ENCODE measurements around the gene CRELD2. TPM values are rescaled to one million over a fixed set of nuclear protein-coding genes. Genes with fewer than 3 reads are reported as not detected.

CRELD2 gene
- total RNA-seq, 1 experiment from 2014 or later: 71.8 TPM

- Histone ChIP-seq H3K36me3 (no peaks in the 10 kb centered on the region), H3K4me3 (no peak overlapping the region), H3K27me3 (no peaks in the 10 kb centered on the region), H3K9me3 (no peaks in the 10 kb centered on the region)
- no peak for DNase-seq
Measured at GRCh38 chr22:49920859-49921258, 2.4 kb downstream of the CRELD2 start.

- no peaks in the 10 kb centered on the region for H3K27me3 ChIP-seq
- no peaks in the 10 kb centered on the region for H3K36me3 ChIP-seq
- no peak overlapping the region for H3K4me3 ChIP-seq
- DNase-seq: no peak
- H3K9me3 ChIP-seq: no peaks in the 10 kb centered on the region
Measured at GRCh38 chr22:49921508-49922278, 3.3 kb downstream of the CRELD2 start.

DNA sequence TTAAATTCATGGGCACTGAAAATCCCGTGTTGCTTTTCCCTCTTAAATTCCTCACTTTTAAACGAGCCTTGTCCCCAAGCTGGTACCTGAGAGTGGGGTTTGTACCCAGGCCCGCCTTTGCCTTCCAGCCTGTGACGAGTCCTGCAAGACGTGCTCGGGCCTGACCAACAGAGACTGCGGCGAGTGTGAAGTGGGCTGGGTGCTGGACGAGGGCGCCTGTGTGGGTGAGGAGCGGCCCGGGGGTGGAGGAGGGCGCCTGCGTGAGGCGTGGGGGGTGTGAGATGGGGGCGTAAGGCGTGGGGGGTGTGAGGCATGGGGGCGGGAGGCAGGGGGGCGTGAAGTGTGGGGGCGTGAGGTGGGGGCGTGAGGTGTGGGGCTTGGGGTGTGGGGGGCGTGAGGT is 4.0 kb downstream of the CRELD2 start:
- no peaks in the 10 kb centered on the region for H3K36me3 ChIP-seq
- H3K27me3 ChIP-seq: no peaks in the 10 kb centered on the region
- no peak for DNase-seq
- no peaks in the 10 kb centered on the region for H3K9me3 ChIP-seq
- no peak overlapping the region for H3K4me3 ChIP-seq

DNA sequence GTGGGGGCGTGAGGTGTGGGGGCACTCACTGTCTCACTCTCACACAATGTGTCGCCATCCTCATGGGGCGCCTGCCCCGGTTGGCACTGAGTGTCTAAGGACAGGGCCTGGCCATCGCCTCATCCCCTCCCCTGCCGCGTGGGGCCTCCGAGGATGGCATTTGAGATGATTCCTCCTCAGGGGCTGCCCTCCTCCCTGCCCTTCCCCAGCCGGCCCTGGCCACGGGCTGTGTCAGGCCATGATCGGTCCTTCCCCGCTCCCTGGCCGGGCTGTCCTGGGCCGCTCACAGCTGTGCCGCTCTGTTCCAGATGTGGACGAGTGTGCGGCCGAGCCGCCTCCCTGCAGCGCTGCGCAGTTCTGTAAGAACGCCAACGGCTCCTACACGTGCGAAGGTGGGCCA is 4.5 kb downstream of the CRELD2 start:
- H3K4me3 ChIP-seq: no peak overlapping the region
- H3K9me3 ChIP-seq: no peaks in the 10 kb centered on the region
- DNase-seq: no peak
- no peaks in the 10 kb centered on the region for H3K36me3 ChIP-seq
- H3K27me3 ChIP-seq: no peaks in the 10 kb centered on the region

DNA sequence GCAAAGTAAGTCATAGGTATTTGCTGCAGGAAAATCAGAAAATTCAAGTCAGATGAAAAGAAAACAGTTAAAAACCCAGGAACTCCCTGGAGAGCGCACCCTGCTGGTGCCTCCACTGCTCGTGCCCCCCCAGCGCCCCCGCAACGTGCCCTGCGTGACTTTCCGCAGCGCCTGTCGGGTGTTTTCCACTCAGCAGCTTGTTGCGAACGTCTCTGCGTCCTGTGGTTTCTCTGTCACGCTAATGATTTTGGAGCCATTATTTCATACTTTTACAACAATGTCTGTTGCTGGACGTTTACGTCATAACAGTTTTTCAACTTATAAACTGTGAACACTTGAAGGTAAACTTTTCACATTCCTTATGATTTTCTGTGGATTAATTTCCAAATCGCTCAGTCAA is 5.0 kb downstream of the CRELD2 start:
- Histone ChIP-seq H3K36me3 (no peaks in the 10 kb centered on the region), H3K4me3 (no peak overlapping the region), H3K27me3 (no peaks in the 10 kb centered on the region), H3K9me3 (no peaks in the 10 kb centered on the region)
- no peak for DNase-seq

DNA sequence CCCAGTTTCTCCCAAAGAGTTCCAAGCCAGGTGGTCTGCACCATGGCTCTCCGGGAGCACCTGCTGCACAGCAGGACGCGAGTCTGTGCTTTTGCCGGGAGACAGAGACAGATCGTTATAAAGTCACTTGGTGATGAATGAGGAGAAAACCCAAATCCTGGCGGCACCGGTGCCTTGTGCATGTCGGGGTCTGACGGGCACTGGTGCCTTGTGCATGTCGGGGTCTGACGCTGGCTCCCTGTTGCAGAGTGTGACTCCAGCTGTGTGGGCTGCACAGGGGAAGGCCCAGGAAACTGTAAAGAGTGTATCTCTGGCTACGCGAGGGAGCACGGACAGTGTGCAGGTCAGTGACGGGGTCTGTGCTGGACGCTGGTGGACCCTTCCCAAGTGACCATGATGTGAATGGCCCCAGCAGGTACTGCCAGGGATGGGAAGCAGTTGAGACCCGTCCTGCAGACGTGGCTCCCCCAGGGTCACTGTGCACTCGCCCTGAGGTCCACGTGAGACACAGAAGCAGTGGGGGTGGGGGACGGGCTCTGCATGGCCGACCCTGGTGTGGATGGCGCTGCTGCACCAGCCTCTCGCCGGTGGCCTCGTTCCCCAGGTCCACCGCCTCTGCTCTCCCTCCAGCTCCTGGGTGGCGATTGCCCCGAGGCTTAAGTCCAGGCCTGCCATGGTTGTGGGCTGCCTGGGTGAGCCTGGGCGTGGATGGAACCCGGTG is 5.8 kb downstream of the CRELD2 start:
- no peaks in the 10 kb centered on the region for H3K36me3 ChIP-seq
- no peak for DNase-seq
- no peaks in the 10 kb centered on the region for H3K9me3 ChIP-seq
- no peak overlapping the region for H3K4me3 ChIP-seq
- no peaks in the 10 kb centered on the region for H3K27me3 ChIP-seq

DNA sequence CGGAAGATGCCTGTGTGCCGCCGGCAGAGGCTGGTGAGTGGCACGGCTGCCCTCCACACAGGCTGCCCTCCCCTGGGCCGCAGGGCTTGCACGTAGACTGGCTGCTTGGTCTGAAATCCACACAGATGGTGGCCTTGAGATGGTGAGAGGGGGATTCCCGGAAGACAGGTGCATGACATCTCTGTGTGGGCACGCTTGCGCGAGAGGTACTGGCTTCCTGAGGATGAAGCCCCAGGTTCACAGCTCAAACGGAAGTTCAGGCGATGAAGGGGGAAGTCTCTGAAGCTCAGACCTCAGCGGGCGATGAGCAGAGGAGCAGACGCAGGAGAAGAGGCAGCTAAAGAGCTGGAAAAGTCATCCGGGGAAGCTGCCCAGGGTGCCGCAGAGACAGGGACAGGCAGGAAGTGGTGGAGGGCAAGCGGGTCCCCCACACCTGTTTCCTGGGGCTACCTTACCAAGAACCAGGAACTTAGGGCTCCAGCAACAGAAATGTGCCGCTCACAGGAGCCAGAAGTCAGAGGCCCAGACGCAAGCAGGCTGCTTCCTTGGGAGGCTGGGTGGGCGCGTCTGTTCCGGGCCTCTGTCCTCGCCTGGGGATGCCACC is 7.2 kb downstream of the CRELD2 start:
- no peak for DNase-seq
- Histone ChIP-seq H3K27me3 (no peaks in the 10 kb centered on the region), H3K4me3 (no peak overlapping the region), H3K36me3 (no peaks in the 10 kb centered on the region), H3K9me3 (no peaks in the 10 kb centered on the region)

GRCh38 chr22:49926916-49927315 is 8.5 kb downstream of the CRELD2 start:
- Histone ChIP-seq H3K36me3 (no peaks in the 10 kb centered on the region), H3K27me3 (no peaks in the 10 kb centered on the region), H3K9me3 (no peaks in the 10 kb centered on the region), H3K4me3 (no peak overlapping the region)
- no peak for DNase-seq

GRCh38 chr22:49927483-49928184 is 9.2 kb downstream of the CRELD2 start:
- H3K36me3 ChIP-seq: no peaks in the 10 kb centered on the region
- no peaks in the 10 kb centered on the region for H3K9me3 ChIP-seq
- H3K4me3 ChIP-seq: no peak overlapping the region
- no peak for DNase-seq
- no peaks in the 10 kb centered on the region for H3K27me3 ChIP-seq

DNA sequence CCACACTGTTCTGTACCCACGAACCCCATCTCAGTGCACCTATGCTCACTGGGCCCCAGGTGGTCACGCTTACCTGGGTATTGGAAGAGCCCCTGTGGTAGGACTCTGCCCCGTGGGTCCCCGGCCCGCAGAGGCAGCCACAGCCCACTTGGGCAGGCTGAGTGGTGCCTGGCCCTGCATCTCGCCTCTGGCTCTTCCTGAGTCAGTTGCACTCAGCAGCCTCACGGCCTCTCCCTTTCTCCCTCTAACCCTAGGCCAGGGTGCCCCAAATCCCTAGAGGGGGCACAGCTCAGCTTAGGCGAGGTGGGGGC is 9.7 kb downstream of the CRELD2 start:
- Histone ChIP-seq H3K36me3 (no peaks in the 10 kb centered on the region), H3K4me3 (no peak overlapping the region), H3K9me3 (no peaks in the 10 kb centered on the region), H3K27me3 (no peaks in the 10 kb centered on the region)
- no peak for DNase-seq

DNA sequence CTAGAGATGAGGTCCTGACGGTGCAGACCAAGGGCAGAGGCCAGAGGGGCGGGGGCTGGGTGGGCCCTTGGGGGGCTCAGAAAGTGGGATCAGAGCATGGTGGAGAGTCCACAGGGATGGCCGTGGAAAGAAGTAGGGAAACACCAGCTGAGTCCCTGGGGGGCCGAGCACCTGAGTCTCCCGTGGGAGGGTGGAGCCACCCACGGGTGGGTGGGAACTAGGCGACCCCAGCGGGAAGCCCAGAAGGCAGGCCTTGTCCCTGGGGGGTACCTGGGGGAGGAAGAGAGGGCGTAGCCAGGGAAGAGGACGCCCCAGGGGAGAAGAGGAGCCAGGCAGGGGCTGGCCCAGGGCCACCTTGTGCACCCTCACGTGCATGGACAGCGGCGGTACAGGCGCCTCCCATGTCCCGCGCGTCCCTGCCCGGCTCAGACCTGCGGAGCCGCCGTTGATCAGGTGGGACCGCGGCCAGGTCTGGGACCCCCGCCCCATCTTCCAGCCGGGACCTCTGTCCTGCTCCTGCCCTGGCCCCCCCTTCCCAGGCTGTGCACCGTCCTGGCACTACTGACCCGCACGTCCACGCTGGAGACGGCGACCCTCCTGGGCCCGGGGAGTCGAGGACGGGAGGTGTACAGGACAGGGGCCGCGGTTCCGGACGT is 10.2 kb downstream of the CRELD2 start:
- H3K4me3 ChIP-seq: no peak overlapping the region
- no peaks in the 10 kb centered on the region for H3K9me3 ChIP-seq
- no peak for DNase-seq
- no peaks in the 10 kb centered on the region for H3K36me3 ChIP-seq
- H3K27me3 ChIP-seq: no peaks in the 10 kb centered on the region

DNA sequence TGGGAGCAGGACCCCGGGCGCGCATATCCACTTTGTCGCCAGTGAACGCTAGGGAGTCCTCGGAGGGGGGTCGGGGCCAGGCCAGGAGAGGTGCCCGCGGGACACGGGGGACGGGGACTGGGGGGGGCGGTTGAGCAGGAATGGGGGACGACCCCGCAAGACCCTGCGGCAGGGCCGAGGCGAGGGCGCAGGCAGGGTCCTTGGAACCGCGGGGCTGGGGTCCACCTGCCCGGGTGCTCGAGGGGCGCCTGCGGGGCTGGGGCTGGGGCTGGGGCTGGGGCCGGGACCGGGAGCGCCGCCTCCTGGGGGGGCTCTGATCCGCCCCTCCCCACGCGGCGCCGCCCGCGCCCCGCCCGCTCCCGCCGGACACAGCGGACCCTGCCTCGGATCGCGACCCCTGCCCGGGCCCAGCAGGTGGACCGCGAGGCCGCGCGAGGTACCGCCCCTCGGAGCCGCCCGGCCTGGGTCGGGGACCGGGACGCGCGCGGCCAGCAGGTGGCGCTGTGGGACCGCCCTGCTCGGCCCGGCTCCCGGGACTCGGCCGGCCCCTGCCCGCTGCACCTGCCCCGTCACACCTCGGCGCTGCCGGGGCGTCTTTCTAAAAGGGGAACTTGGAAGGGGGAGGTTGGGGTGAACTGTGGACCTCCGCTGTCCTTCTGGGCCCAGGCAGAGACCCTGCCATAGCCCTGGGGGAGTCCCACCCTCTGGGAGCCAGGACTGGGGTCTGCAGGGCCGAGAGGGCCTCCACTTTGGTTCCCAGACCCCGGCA is 11.0 kb downstream of the CRELD2 start:
- Histone ChIP-seq H3K36me3 (no peaks in the 10 kb centered on the region), H3K4me3 (no peak overlapping the region), H3K9me3 (no peaks in the 10 kb centered on the region), H3K27me3 (no peaks in the 10 kb centered on the region)
- DNase-seq: peak; percentile 42

DNA sequence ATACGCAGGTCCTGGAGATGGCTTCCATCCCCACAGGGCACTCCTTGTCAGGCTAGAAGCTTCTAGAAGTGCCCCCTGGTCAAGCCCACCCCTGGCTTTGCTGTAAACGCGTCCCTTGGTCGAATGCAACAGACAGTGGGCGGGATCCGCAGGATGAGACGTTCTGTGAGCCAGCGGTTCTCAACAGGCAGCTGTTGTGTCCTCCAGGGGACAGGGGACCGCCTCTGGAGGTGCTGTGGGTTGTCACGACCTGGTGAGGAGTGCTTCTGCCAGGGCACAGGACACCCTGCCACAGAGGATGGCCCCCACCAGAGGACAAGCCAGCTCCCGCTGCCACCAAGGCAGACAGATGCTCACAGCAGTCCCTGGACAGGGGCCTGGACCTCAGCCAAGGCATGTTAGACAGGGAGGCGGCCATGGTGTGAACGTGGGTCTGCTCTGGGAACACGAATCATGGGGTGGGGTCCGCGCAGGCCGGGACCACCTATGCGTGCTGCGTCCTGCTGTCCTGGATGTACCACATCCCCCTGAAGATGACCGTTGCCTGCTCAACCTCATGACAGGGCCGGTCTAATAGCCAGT is 11.7 kb downstream of the CRELD2 start:
- Histone ChIP-seq H3K4me3 (no peak overlapping the region), H3K9me3 (no peaks in the 10 kb centered on the region), H3K27me3 (no peaks in the 10 kb centered on the region), H3K36me3 (no peaks in the 10 kb centered on the region)
- DNase-seq: no peak

DNA sequence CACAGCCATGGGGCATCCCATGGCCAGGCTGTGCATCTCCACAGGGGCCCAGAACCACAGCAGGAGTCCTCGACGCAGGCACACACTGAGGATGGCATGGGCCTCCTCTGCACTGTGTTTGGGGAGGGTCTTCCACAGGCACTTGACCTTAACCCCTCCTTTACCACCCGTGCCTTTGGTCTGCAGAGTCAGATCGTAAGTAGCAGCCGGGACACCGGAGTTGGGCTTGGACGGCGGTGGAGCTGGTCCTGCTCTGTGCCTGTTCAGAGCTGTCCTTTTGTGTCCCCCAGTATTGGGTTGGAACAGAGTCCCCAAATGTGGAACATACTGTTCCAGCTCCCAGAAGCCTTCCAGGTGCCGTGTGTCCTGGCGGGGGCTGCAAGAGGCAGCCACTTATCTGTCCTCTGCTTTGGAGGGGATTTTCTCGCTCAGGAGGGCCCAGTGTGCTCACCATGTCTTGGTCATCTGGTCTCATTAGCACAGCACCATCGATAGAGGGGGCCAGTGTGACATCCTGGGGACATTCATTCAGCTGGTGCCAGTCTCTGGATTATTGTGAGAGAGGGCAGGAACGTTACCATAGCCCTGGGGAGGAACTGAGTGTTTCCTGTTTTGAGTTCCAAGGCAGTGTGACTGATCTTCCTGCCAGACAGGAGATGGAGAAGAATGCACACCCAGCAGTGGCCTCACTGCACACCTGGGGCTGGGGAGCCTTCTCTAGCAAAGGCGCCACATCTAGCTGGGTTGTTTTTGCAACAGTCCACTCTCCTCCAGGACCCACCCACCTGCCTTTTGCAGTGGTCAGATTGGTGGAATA is 12.4 kb downstream of the CRELD2 start:
- H3K4me3 ChIP-seq: no peak overlapping the region
- H3K27me3 ChIP-seq: no peaks in the 10 kb centered on the region
- peak; percentile 33 for DNase-seq

More for the DNA sequence above, 12.4 kb downstream of the CRELD2 start:
- Histone ChIP-seq H3K36me3 (no peaks in the 10 kb centered on the region), H3K9me3 (no peaks in the 10 kb centered on the region)
